RPMI7951 (cell line): ENCODE measurements around the gene CIB1. TPM values are rescaled to one million over a fixed set of nuclear protein-coding genes. Genes with fewer than 3 reads are reported as not detected.

ENCODE experiments used
- DNase-seq: peaks from one replicate; pipeline ENCODE4 v3.0.0-alpha.2; 2012; ENCODE audit warnings: low read depth
- total RNA-seq: library from RNA; depleted of rRNA; stranded (reverse); fragments of >200 nt; shearing (Covaris generic); gene quantifications from 2 replicates; pipeline ENCODE4 v1.2.3, GENCODE V29; 2014

The CIB1 gene
- total RNA-seq, 1 experiment from 2014 or later: 86.9 TPM

DNA sequence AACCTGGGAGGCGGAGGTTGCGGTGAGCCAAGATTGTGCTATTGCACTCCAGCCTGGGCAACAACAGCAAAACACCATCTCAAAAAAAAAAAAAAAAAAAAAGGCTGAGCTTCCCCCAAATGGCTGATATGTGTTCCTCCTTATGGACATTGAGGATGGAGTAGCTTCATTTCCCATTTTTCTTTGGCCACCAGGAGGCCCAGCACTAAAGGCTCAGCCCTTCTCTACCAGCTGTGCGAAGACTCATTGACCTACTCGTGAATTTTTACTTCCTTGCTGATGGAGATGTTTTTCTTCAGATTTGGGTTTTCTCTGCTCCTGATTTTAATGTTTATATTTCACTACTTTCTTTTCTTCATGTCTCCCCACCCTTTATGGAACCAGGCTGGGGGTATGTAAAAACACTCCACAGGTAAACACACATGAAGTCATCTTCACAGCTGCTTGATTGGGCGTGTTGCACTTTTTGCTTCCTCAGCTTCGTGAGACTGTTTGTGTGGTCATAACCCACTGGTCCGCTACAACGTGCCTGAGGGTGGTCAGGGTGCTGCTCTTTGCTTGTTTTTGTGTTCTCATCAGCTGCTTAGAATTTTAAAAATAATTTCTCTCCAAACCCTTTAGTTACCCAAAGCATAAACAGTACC, 19.1 kb downstream of the CIB1 start:
- peak; percentile 36 for DNase-seq

DNA sequence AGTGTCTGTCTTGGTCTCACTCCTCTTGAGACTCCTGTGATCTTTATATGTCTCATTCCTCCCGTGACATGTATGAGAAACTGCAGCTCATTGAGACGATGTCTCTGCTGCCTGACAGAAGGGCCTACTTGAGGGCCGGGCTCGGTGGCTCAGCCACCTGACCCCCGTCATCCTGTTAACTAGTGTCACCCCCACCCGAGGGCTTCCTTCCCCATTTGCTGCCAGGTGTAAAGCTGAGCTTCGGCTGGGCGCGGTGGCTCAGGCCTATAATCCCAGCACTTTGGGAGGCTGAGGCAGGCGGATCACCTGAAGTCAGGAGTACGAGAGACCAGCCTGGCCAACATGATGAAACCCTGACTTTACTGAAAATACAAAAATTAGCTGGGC, 19.9 kb downstream of the CIB1 start:
- DNase-seq: no peak

DNA sequence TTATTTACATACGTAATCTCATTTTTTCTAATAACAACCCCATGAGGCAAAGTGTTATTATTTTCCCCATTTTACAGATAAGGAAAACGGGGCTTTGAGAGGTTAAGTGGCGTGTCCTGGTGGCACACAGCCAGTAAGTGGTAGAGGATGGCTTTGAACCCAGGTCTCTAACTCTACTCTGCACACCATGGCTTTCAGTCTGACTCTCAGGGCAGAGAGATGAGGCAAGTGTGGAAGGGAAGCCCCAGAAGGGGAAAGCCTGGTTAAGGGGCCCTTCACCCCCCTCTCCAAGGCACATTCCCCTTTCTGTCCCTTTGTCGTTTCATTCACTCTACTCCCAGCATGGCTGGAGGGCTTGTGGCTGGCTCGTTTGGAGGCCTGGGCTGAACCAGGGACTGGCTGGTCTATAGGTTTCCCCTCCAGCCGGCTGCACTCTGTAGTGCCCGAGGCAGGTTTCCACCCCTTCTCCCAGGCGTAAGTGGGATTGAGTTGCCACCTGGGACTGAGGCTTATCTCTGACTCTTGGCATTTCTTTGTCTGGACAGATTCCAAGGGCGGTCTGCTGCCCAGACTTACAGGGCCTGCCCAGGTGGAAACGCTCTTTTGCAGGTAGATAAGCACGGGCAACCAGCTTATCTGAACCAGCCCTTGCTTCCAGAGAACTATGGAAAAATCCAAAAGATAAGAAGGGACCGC, 20.5 kb downstream of the CIB1 start:
- no peak for DNase-seq

DNA sequence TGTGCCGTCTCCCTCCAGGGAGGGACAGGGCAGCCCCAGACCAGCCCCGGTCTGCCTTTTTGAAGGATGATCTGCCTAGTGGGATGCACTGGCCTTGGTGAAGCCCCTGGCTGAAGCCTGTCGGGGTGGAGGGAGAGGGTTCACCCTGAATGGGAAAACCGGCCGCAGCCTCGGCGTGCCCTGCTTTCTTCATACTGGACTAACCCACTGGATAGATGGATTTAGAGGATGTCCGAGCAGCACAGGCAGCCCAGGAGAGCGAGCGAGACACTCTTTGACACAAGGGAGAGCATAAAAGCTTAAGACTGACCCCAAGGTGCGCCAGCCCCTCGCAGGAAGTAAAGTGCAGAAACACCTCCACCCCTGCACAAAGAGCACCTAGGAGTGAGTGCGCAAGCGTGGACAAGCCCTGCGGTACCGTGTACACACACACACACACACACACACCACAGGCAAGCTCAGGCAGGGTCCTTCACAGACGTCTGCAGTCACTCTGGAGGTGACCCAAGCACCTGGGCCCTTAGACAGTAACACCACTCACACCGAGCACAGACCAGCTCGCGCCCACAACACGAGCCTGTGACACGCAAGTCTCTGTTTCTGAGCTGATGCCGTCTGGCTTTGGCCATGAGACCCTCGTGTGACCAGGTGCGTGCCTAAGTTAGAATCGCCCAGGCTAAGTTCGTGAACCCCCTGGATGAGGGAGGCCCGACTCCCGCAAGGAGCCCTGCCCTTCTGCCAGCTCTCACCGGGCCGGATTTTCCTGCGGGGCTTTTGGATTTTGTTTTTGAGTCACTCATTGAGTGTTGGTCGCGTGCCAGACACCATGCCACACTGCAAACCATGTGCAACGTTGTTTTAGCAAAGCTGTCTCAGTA, 21.3 kb downstream of the CIB1 start:
- peak; percentile 69 for DNase-seq

DNA sequence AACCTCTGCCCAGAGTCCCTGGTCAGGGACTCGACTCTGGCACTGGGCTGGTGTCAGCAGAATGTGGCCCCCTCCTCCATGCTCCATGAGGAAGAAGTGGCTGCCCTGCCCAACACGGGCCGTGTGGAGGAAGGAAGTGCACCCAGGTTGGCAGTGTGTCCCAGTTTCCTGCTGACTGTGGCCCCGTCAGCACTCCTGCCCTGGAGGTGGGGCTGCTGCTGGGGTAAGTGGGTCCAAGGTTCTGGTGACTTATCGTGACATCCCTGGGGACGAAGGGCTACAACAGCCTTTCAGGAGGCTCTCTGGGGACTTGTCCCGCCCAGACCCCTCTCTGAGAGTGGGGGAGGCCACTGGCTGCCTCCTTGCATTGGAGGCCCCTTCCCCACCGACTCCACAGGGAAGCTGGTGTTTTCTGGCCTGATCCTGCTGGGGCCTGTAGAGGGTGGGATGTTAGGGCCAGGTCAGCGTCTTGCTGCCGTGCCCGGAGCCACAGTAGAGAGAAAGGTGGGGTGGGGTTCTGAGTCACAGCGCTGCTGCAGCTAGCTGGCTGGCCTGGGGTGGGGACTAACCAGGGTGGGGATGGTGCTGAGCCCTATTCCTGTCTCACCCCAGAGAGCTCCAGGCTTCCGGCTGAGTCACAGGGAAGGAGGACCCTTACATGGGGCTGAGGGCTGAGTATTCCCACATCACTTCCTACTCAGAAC, 22.1 kb downstream of the CIB1 start:
- DNase-seq: peak; percentile 84

DNA sequence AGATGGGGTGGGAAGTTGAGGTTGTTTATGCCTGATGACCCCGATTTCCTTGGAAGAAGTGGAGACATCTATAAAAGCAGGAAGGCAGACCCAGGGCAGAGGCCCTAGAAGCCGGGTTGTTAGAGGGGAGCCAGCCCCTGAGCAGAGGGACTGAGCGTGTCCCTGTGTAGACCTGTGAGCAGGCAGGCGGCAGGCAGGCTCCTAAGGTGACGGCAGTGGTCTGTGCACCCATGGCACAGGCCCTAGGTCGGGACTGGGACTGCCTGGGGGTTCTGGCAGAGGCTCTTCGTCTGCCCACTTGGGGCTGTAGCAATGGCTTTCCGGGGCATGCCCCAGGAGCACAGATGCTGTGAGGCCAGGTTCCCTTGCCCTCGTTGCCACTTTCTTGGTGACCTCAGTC, 22.7 kb downstream of the CIB1 start:
- no peak for DNase-seq

DNA sequence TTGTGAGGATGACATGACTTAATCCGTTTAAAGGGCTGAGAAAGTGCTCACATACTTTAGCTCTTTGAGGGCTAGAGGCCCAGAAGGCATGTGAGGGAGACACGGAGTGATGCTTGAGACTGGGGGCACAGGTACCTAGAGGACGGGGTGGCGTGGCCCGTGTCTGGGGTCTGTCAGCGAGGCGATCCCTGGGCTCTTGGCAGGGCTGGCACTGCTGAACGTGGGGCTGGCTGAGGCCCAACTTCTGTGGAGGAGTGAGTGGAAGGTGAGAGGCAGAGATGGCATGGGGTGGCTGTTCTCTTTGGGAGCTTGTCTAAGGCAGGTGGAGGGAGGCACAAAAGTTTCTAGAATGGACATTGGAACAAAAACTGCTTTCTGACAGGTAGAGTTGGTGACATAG, 23.1 kb downstream of the CIB1 start:
- no peak for DNase-seq

DNA sequence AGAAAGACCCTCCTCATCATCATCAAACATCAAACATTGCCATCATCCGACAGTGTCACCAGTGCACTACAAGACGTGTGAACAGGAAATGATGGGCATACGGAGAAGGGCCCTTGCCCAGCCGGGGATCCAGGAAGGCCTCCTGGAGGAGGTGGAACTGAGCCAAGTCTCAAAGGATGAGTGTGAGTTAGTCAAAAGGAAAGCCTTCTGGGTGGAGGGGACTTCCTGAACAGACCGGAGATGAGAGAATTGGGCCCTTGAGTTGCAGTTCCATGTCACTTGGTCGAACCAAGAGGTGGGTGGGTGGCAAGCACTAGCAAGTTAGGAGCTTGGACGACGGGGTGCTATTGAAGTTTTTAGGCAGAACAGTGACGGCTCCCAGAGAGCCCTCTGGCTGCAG, 24.1 kb downstream of the CIB1 start:
- no peak for DNase-seq

DNA sequence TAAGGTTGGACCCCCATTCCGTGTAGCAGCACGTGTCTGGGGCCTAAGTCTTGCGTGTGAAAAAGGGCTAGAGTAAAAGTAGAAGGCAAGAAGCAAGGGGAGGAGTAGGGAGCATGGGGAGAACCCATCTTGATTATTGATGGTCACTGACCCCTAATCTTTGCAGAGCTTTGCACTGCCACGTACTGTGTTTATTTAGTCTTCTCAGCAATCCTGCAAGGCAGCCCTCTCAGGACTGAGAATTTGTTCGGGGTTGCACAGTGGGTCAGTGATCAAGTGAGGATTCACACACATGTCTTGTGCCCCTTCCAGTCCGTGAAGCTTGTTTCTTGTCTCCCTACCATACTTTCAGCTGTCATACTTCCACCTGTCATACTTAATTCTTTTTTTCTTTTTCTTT, 25.4 kb downstream of the CIB1 start:
- DNase-seq: no peak

DNA sequence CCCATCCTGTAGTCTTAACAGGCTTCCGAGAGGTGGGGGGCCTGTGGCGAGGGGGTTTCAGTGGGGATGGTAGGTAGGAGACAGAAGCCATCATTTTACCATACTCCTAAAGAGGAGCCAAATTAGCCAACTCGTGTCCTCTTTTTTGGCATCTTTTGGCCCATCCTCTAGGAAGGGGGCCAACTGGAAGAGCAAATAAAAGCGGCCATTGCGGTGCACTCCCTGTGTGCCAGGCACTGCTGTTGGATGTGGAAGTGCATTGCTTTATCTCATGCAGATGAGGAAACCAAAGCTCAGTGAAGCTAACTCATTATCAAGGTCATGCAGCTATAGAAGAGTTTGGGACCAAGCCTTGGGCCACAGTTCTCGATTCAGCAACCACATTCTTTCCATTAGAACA, 26.5 kb downstream of the CIB1 start:
- no peak for DNase-seq

DNA sequence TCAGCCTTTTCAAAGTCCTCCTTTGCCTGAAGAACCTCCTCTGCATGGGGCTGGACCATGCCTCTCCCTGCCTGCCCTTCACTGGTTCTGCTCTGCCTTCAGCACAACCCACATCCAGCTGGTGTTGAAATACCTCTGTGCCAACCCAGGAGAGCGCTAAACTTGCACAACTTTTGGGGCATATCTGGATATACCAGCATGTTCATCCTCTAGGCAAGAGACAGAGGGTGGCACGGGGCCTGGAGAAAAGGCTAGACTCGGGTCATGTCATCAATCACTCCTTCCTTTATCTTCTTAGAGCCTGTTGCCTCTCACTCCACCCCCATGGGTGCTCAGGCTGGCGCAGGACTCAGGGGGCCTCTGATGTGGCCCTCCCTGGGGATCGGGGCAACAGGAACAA, 27.9 kb downstream of the CIB1 start:
- DNase-seq: no peak

DNA sequence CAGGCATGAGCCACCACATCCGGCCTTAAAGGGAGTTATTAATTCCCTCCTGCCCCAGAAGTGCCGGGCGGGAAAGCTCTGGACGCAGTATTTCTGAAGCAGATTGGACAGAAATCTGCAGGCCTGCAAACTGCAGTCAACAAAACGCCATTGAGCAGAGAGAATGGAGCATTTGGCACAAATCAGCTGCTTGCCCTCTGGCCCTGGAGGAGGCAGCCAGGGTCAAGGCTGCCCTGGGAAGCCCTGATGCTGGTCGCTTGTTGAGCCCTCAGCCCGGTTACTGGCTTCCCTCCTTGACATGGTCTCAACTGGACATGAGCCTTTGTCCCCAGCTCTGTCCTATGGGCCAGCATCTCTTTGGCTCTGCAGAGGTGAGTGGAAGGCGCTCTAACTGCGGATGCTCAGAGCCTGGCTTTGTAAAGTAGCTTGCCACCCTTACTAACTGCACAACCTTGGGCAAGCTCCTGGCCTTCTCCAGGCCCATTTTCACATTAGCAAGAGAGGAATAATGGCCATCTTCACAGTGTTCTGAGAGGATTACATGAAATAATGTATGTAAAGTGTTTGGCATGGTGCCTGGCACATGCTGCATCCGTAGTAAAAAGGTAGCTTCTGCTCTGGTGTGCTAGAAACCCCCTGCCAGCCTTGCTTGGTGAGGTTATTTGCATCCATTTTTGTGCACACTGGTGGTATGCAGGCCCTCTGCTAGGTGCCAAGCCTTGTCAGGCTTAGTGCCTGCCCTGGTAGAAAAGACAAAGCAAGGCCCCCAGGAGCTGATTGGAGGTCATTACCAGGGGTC, 28.5 kb downstream of the CIB1 start:
- DNase-seq: no peak

DNA sequence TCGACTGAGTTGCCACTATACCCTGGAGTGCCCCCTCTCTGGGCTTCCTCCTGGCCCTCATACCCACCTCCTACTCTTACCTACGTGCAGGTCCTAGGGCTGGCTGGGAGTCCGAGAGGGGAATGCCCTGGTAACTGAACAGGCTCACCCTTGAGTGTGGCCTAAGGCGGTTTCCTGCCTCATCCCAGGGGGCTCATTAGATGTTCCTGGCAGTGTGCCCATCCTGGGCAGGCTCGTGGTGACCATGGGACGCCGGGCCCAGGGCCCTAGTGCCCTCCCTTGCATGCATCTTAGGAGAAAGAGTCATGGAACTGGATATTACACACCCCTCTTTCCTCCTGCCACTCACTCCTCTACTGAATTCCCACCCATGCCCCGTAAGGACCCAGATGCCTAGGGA, 29.8 kb downstream of the CIB1 start:
- DNase-seq: no peak

DNA sequence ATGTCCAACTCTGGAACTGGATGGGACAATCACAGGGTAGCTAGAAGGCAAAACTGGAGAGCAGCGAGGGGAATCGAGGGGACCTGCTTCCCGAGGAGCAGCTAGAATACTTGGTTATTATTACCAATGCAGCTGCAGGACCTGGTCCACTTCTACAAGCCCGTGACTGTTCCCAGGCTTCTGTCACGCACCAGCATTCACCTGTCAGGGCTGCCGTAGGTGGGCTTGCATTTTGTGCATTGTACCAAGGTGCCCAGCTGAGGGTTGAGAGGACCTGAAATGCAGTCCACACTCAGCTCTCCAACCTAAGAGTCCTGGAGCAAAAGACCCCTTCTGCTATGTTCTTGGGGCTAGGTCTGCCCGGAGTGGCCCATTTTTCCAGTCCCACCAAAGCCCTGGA, 30.3 kb downstream of the CIB1 start:
- no peak for DNase-seq

DNA sequence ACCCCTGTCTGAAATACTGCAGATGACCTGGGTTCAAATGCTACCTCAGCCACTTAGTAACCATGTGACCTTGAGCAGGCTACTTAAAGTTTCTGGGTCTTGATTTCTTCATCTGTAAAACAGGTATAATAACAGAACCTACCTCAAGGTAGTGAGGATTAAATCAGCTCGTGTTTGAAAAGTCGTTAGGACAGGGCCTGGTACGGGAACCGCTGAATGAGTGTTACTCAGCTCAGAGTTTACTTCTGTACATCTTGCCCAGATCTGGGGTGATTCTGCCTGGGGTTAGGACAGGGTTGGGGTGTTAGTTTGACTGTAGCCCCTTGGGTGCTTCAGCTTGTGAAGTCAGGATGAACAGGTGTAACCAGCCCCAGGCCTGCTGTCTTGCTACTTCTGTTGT, 30.8 kb downstream of the CIB1 start:
- DNase-seq: no peak

DNA sequence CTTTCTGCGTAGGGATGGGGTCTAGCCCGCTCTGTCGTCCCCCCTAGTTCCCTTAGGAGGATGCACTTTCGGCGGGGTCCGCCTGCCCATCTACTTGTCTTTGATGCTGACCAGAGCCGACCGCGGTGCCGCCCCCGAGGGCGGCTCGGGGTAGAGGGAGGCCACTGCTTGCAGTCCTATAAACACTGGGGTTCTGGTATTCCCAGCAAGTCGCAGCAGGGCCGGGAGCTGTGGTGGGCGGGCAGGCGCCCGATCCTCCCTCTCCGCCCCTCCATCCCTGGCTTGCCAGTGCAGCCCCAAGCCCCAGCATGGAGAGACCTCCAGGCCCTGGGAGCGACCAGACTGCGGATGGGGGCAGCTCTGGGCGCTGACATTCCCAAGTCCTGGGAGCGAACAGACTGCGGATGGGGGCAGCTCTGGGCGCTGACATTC, 31.8 kb downstream of the CIB1 start:
- no peak for DNase-seq

DNA sequence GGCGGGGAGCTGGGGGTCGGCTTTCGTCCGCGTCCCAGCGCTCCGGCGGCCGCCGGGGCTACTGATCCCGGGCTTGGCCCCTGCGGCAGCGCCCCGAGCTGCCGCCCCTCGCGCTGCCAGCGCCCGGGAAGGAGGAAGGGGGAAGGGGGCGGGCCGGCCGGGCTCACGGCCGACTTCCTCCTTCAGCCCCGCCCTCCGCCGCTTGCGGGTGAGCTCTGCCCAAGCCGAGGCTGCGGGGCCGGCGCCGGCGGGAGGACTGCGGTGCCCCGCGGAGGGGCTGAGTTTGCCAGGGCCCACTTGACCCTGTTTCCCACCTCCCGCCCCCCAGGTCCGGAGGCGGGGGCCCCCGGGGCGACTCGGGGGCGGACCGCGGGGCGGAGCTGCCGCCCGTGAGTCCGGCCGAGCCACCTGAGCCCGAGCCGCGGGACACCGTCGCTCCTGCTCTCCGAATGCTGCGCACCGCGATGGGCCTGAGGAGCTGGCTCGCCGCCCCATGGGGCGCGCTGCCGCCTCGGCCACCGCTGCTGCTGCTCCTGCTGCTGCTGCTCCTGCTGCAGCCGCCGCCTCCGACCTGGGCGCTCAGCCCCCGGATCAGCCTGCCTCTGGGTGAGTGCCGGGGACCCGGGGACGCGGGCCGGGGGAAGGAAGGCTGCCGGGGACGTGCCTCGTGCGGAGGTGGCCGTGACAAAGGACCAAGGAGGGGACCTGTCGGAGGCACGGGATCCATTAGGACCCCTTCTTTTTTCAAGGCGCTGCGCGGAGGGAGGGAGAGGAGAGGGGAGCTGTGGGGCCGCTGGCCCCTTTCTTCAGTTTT, 32.4 kb downstream of the CIB1 start, which contains the start of gene SEMA4B:
SEMA4B (plus strand) TSS at position 201 of the 814 bp plus-strand sequence; CDS start at position 450, 249 bp downstream.
- DNase-seq: peak; percentile 64

DNA sequence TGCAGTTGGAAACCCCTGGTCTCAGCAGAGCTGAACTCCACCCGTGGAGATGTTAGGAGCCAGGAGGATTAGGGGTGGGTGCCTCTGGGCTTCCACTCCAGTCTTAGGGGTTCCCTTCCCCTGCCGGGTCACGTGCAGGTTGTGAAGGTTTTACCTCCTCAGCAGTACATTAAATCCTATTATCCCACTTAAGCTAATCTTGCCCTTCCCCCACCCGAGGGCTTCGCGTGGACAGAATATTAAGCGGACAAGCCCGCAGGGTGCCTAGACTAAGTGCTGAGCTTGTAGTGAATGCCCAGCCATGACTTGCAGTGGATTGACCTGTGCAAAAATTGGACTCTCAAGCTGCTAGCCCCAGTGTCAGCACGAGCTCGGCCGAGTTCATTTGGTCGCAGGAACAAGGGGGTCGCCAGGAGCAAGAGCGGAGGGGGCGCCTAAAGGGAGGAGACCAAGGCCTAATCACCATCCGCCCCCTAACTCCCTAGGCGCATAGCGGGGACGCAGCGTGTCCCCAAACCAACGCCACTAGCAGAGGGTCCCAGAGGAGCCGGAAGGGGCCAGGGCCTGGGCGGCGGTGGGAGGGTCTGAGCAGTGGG, 33.1 kb downstream of the CIB1 start:
- no peak for DNase-seq

DNA sequence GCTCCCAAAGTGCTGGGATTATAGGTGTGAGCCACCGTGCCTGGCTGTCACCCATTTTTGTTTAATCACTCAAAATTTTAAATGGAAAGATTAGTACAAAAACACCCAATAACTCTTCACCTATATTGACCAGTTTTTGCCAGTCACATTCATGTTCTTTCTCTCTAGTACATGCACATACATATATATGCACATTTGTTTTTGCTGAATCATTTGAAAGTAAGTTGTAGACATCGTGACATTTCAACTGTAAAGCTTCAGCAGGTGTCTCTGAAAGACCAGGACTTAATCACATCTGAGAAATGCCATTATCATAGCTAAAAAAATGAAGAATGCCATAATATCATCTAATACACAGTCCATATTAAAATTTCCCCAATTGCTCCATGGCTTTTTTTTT, 39.1 kb downstream of the CIB1 start:
- no peak for DNase-seq
